ENCODE data around the gene SPHK2.

The SPHK2 gene

DNA sequence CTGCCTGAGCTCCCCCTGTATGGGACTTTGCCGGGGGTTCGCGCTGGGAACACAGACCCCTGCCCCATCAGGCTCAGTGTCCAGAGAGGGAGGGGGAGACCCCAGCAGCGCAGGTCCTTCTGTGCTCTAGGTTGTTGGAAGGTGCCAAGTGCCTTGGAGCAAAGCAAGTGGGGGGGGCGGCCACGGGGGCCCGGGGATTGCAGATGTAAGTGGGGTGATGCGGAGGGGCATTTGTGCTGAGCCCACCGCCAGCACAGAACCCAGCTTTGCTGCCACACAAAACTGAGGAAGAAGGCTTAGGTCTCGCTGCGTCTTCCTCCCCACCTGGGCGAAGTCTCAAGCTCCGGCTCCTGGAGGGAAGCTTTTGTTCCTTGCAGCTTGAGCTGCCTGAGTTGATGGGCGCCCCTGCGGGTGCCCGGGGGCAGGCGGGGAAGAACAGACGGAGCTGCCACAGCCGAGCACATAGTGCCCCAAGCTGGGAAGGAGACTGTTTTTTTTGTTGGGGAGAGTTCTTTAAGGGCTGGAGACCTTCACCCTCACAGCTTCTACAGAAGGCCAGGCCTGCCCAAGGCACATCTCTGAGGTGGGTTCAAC is 55.0 kb downstream of the SPHK2 start:
- TF ChIP-seq, protein P1, sequence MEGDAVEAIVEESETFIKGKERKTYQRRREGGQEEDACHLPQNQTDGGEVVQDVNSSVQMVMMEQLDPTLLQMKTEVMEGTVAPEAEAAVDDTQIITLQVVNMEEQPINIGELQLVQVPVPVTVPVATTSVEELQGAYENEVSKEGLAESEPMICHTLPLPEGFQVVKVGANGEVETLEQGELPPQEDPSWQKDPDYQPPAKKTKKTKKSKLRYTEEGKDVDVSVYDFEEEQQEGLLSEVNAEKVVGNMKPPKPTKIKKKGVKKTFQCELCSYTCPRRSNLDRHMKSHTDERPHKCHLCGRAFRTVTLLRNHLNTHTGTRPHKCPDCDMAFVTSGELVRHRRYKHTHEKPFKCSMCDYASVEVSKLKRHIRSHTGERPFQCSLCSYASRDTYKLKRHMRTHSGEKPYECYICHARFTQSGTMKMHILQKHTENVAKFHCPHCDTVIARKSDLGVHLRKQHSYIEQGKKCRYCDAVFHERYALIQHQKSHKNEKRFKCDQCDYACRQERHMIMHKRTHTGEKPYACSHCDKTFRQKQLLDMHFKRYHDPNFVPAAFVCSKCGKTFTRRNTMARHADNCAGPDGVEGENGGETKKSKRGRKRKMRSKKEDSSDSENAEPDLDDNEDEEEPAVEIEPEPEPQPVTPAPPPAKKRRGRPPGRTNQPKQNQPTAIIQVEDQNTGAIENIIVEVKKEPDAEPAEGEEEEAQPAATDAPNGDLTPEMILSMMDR (IDR thresholded peaks at IDR 0.05; ENCODE audit: low read depth, low read length, poor library complexity, severe bottlenecking) = no peak
- TF ChIP-seq EZH2phosphoT487 (IDR thresholded peaks at IDR 0.05; ENCODE audit: borderline replicate concordance, low read length) = no peak
- Histone ChIP-seq H3K9me2 (replicated peaks; ENCODE audit: control insufficient read depth, low read length) (no peaks in the 10 kb centered on the region), H3K4me3 (ENCODE audit: low read length) (no peak overlapping the region), H3K4me2 (ENCODE audit: low read length) (no peak overlapping the region), H3F3A (ENCODE audit: control insufficient read depth, insufficient read depth) (no peaks in the 10 kb centered on the region), H3K4me1 (ENCODE audit: control insufficient read depth, low read length) (peaks cover 9% of the 10 kb centered on the region), H3K9me3 (ENCODE audit: control insufficient read depth, insufficient read depth, low read length) (peaks cover 5% of the 10 kb centered on the region; the same call in 1 of the 2 replicates), H3K79me2 (ENCODE audit: control insufficient read depth, low read length) (no peaks in the 10 kb centered on the region), H3K36me3 (ENCODE audit: control insufficient read depth, low read length) (no peaks in the 10 kb centered on the region), H3K27me3 (ENCODE audit: control insufficient read depth, low read length) (no peaks in the 10 kb centered on the region), H4K20me1 (ENCODE audit: control insufficient read depth, insufficient read depth, low read depth, low read length) (no peaks in the 10 kb centered on the region), H3K27ac (ENCODE audit: low read depth, low read length) (no peak overlapping the region)

DNA sequence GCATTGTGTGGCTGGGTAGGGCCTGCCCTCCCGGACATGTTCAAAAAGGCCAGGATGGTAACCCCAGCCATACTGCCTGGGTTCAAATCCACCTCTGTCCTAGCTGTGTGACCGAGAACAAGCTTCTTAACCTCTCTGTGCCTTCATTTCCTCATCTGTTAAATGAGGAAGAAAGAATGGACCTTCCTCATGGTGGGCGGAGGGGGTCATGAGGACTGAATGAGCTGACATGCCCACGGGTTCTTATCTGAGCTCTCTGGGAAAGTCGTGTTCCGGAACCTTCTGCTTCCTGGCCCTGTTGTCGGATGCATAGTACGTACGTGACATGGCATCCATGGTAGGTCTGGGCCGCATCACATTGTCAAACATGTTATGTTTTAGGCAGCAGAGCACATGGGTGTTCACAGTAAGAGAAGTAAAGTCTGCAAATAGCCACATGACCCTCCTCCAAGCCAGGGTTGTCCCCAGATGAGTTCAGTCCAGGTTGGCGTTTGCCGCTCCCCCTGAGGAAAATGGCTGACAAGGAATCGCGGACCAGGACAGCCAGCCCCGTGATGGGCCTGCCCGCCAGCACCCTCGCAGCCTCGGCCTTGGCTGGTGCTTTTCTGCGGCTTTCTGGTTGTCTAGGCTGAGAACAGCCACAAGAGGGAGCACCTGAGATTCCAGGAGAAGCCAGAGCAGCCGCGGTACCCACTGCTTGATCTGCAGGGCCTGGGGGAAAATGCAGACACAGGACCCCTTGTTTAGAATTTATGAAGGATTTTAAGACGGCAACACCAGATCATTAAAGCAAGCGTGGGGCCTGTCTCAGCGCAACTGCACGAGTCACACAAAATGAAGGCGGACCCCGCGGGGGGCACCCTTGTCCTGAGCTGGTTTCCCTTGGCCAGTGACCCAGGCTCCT is 55.9 kb downstream of the SPHK2 start:
- Histone ChIP-seq H3K9me2 (replicated peaks; ENCODE audit: control insufficient read depth, low read length) (no peaks in the 10 kb centered on the region), H3K4me2 (ENCODE audit: low read length) (peak overlapping the region; percentile 45), H3K4me3 (ENCODE audit: low read length) (no peak overlapping the region), H3K36me3 (ENCODE audit: control insufficient read depth, low read length) (no peaks in the 10 kb centered on the region), H3K27me3 (ENCODE audit: control insufficient read depth, low read length) (no peaks in the 10 kb centered on the region), H3K9me3 (ENCODE audit: control insufficient read depth, insufficient read depth, low read length) (no peaks in the 10 kb centered on the region), H4K20me1 (ENCODE audit: control insufficient read depth, insufficient read depth, low read depth, low read length) (no peaks in the 10 kb centered on the region), H3K27ac (ENCODE audit: low read depth, low read length) (no peak overlapping the region), H3F3A (ENCODE audit: control insufficient read depth, insufficient read depth) (no peaks in the 10 kb centered on the region), H3K4me1 (ENCODE audit: control insufficient read depth, low read length) (peaks cover 9% of the 10 kb centered on the region), H3K79me2 (ENCODE audit: control insufficient read depth, low read length) (no peaks in the 10 kb centered on the region)
- no peak for TF ChIP-seq EZH2phosphoT487 (IDR thresholded peaks at IDR 0.05; ENCODE audit: borderline replicate concordance, low read length)
- TF ChIP-seq, protein P1 (IDR thresholded peaks at IDR 0.05; ENCODE audit: low read depth, low read length, poor library complexity, severe bottlenecking) = peak; percentile 94

- Histone ChIP-seq H3K9me2 (replicated peaks; ENCODE audit: control insufficient read depth, low read length) (no peaks in the 10 kb centered on the region), H3K79me2 (ENCODE audit: control insufficient read depth, low read length) (no peaks in the 10 kb centered on the region), H3K4me1 (ENCODE audit: control insufficient read depth, low read length) (peaks cover 9% of the 10 kb centered on the region), H3K4me3 (ENCODE audit: low read length) (no peak overlapping the region), H3K27ac (ENCODE audit: low read depth, low read length) (no peak overlapping the region), H3K36me3 (ENCODE audit: control insufficient read depth, low read length) (no peaks in the 10 kb centered on the region), H4K20me1 (ENCODE audit: control insufficient read depth, insufficient read depth, low read depth, low read length) (no peaks in the 10 kb centered on the region), H3K27me3 (ENCODE audit: control insufficient read depth, low read length) (no peaks in the 10 kb centered on the region), H3K9me3 (ENCODE audit: control insufficient read depth, insufficient read depth, low read length) (no peaks in the 10 kb centered on the region), H3K4me2 (ENCODE audit: low read length) (no peak overlapping the region), H3F3A (ENCODE audit: control insufficient read depth, insufficient read depth) (no peaks in the 10 kb centered on the region)
- TF ChIP-seq EZH2phosphoT487 (IDR thresholded peaks at IDR 0.05; ENCODE audit: borderline replicate concordance, low read length) = no peak
- TF ChIP-seq, protein P1 (IDR thresholded peaks at IDR 0.05; ENCODE audit: low read depth, low read length, poor library complexity, severe bottlenecking) = no peak
Observed at GRCh38 chr19:48676487-48676886, 57.2 kb downstream of the SPHK2 start.

Measured in DOHH2 (cell line).